ENCODE measurements around the gene LAMA3. TPM values are rescaled to one million over a fixed set of nuclear protein-coding genes. Genes with fewer than 3 reads are reported as not detected.
A peak's percentile ranks its signal among the peaks of the same experiment; 100 is the strongest.

The LAMA3 gene
- total RNA-seq, 1 donor, result 8.3 TPM

DNA sequence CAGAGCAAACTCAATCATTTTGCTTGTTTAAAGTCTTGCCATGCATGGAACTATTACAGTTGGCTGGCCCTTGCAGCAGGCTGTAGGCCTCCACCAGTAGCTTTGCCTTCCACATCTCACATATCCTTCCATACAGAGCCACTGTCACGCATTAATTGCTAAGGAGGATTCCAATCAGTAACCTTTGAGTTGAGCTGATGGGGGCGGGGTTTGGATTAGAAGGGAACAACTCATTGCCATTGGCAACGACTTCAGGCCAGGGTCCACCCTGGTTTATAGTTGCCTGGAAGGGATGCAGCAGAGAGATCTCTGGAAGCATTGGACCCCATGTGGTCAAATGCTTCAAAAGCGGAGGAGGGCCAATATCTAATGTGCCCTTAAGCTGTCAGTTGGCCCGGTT lies 262.0 kb downstream of the LAMA3 start:
- no peaks in the 10 kb centered on the region for H3K4me1 ChIP-seq (ENCODE audit: insufficient read depth, low read length)
- no peak for DNase-seq (ENCODE audit: insufficient read length, low spot score, missing footprints)
- H3K27ac ChIP-seq (ENCODE audit: low read depth, low read length), result no peak overlapping the region
- no peaks in the 10 kb centered on the region for H3K27me3 ChIP-seq (ENCODE audit: insufficient read depth, low read length)
- H2AFZ ChIP-seq (ENCODE audit: low read length), result no peak overlapping the region
- H3K4me2 ChIP-seq (ENCODE audit: insufficient read depth, low read length), result no peak overlapping the region
- H3K4me3 ChIP-seq (ENCODE audit: insufficient read depth, low read length), result no peak overlapping the region
- H3K36me3 ChIP-seq (ENCODE audit: insufficient read depth, low read length), result no peaks in the 10 kb centered on the region
- H4K20me1 ChIP-seq (ENCODE audit: insufficient read depth, low read length), result no peaks in the 10 kb centered on the region
- no peaks in the 10 kb centered on the region for H3K9me3 ChIP-seq (ENCODE audit: low read depth, low read length)
- H3K79me2 ChIP-seq (ENCODE audit: insufficient read depth, low read length), result no peaks in the 10 kb centered on the region
- TF ChIP-seq, protein P1, sequence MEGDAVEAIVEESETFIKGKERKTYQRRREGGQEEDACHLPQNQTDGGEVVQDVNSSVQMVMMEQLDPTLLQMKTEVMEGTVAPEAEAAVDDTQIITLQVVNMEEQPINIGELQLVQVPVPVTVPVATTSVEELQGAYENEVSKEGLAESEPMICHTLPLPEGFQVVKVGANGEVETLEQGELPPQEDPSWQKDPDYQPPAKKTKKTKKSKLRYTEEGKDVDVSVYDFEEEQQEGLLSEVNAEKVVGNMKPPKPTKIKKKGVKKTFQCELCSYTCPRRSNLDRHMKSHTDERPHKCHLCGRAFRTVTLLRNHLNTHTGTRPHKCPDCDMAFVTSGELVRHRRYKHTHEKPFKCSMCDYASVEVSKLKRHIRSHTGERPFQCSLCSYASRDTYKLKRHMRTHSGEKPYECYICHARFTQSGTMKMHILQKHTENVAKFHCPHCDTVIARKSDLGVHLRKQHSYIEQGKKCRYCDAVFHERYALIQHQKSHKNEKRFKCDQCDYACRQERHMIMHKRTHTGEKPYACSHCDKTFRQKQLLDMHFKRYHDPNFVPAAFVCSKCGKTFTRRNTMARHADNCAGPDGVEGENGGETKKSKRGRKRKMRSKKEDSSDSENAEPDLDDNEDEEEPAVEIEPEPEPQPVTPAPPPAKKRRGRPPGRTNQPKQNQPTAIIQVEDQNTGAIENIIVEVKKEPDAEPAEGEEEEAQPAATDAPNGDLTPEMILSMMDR (IDR thresholded peaks at IDR 0.05; ENCODE audit: extremely low read depth, low read depth, low read length), result no peak

DNA sequence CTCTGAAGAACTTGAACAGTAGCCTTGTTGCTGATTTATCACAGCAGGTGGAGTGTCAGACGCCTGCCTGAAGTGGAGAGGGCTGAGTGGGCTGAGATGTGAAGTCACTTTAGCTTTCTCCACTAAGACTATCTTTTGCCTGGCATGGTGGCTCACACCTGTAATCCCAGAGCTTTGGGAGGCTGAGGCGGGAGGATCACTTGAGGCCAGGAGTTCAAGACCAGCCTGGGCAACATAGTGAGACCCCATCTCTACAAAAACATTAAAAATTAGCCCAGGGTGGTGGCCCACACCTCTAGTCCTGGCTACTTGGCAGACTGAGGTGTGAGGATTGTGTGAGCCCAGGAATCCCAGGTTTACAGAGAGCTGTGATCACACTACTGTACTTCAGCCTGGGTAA lies 264.7 kb downstream of the LAMA3 start:
- no peak for DNase-seq (ENCODE audit: insufficient read length, low spot score, missing footprints)
- Histone ChIP-seq H3K27me3 (ENCODE audit: insufficient read depth, low read length) (peaks cover 2% of the 10 kb centered on the region), H3K9me3 (ENCODE audit: low read depth, low read length) (no peaks in the 10 kb centered on the region), H3K27ac (ENCODE audit: low read depth, low read length) (no peak overlapping the region), H4K20me1 (ENCODE audit: insufficient read depth, low read length) (no peaks in the 10 kb centered on the region), H3K4me1 (ENCODE audit: insufficient read depth, low read length) (no peaks in the 10 kb centered on the region), H3K79me2 (ENCODE audit: insufficient read depth, low read length) (no peaks in the 10 kb centered on the region), H3K36me3 (ENCODE audit: insufficient read depth, low read length) (no peaks in the 10 kb centered on the region), H3K4me2 (ENCODE audit: insufficient read depth, low read length) (no peak overlapping the region), H3K4me3 (ENCODE audit: insufficient read depth, low read length) (no peak overlapping the region), H2AFZ (ENCODE audit: low read length) (no peak overlapping the region)
- TF ChIP-seq, protein P1 (IDR thresholded peaks at IDR 0.05; ENCODE audit: extremely low read depth, low read depth, low read length), result no peak

DNA sequence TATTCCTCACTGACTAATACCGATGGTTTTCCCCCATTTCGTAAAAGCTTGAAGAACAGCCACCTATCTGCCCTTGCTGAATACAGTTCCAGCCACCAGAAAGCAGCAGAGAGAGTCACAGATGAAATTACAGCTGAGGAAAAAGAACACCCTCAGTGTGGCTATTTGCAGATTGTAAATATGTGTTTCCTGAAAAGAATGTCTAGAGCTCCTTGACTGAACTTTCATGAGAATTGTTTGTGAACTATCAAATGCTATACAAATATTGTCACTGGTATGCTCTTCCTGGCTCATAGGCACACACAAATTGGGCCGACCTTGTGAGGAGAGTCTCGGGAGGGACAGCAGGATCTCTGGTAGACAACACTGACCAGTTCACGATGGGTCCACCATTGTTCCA lies 267.2 kb downstream of the LAMA3 start:
- no peaks in the 10 kb centered on the region for H3K79me2 ChIP-seq (ENCODE audit: insufficient read depth, low read length)
- H3K4me3 ChIP-seq (ENCODE audit: insufficient read depth, low read length), result no peak overlapping the region
- no peak overlapping the region for H2AFZ ChIP-seq (ENCODE audit: low read length)
- no peaks in the 10 kb centered on the region for H3K9me3 ChIP-seq (ENCODE audit: low read depth, low read length)
- H3K4me2 ChIP-seq (ENCODE audit: insufficient read depth, low read length), result no peak overlapping the region
- no peak overlapping the region for H3K27ac ChIP-seq (ENCODE audit: low read depth, low read length)
- peaks cover 9% of the 10 kb centered on the region for H3K27me3 ChIP-seq (ENCODE audit: insufficient read depth, low read length)
- H4K20me1 ChIP-seq (ENCODE audit: insufficient read depth, low read length), result no peaks in the 10 kb centered on the region
- H3K36me3 ChIP-seq (ENCODE audit: insufficient read depth, low read length), result no peaks in the 10 kb centered on the region
- no peaks in the 10 kb centered on the region for H3K4me1 ChIP-seq (ENCODE audit: insufficient read depth, low read length)
- DNase-seq (ENCODE audit: insufficient read length, low spot score, missing footprints), result peak; percentile 34
- TF ChIP-seq, protein P1 (IDR thresholded peaks at IDR 0.05; ENCODE audit: extremely low read depth, low read depth, low read length), result peak; percentile 29

DNA sequence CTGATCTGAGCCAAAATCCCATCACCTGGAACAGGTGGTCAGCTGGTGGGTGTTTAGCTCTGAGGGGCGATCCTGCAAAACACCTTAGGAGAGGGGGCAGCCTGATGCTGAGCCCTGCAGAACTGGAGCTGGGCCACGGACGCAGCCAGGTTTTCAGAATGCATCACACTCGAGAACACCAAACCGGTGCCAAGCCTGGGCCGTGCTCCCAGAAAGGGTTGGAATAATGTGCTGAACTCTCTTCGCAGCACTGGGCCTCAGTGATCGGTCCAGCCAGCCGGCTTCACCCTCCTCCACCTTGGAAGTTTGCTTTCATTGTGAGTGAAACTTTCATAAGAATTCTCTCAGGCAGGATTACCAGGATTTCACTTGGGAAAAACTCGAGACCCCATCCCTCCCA lies 268.8 kb downstream of the LAMA3 start:
- Histone ChIP-seq H3K4me3 (ENCODE audit: insufficient read depth, low read length) (no peak overlapping the region), H3K4me1 (ENCODE audit: insufficient read depth, low read length) (no peaks in the 10 kb centered on the region), H4K20me1 (ENCODE audit: insufficient read depth, low read length) (no peaks in the 10 kb centered on the region), H3K79me2 (ENCODE audit: insufficient read depth, low read length) (no peaks in the 10 kb centered on the region), H3K36me3 (ENCODE audit: insufficient read depth, low read length) (no peaks in the 10 kb centered on the region), H3K9me3 (ENCODE audit: low read depth, low read length) (no peaks in the 10 kb centered on the region), H2AFZ (ENCODE audit: low read length) (no peak overlapping the region), H3K4me2 (ENCODE audit: insufficient read depth, low read length) (no peak overlapping the region), H3K27me3 (ENCODE audit: insufficient read depth, low read length) (peaks cover 9% of the 10 kb centered on the region), H3K27ac (ENCODE audit: low read depth, low read length) (no peak overlapping the region)
- DNase-seq (ENCODE audit: insufficient read length, low spot score, missing footprints), result peak; percentile 67
- TF ChIP-seq, protein P1 (IDR thresholded peaks at IDR 0.05; ENCODE audit: extremely low read depth, low read depth, low read length), result no peak
